Activated CD8-positive, alpha-beta memory T cell treated with anti-CD3 and anti-CD28 coated beads for 24 hours (primary cell): ENCODE measurements around the gene TESMIN.

Experiments
- DNase-seq: peaks from one replicate; pipeline ENCODE4 v3.0.0-alpha.2; 2020

Gene TESMIN

GRCh38 chr11:68680541-68681231 lies 70.6 kb downstream of the TESMIN start:
- DNase-seq, result no peak

- DNase-seq, result no peak
Observed at GRCh38 chr11:68678031-68678441, 73.3 kb downstream of the TESMIN start.

- no peak for DNase-seq
Observed at GRCh38 chr11:68677432-68677831, 73.9 kb downstream of the TESMIN start.

GRCh38 chr11:68674461-68674860 lies 76.9 kb downstream of the TESMIN start:
- DNase-seq, result no peak

GRCh38 chr11:68673991-68674390 lies 77.3 kb downstream of the TESMIN start:
- no peak for DNase-seq

- no peak for DNase-seq
Observed at GRCh38 chr11:68673306-68673945, 77.9 kb downstream of the TESMIN start.

- no peak for DNase-seq
Observed at GRCh38 chr11:68670208-68670992, 80.9 kb downstream of the TESMIN start.

GRCh38 chr11:68669301-68670090 lies 81.8 kb downstream of the TESMIN start:
- no peak for DNase-seq

- no peak for DNase-seq
Observed at GRCh38 chr11:68667511-68668500, 83.5 kb downstream of the TESMIN start.

- no peak for DNase-seq
Observed at GRCh38 chr11:68666849-68667248, 84.5 kb downstream of the TESMIN start.

GRCh38 chr11:68665436-68665835 lies 85.9 kb downstream of the TESMIN start:
- DNase-seq, result no peak

GRCh38 chr11:68664906-68665305 lies 86.4 kb downstream of the TESMIN start:
- DNase-seq, result no peak

GRCh38 chr11:68664141-68664540 lies 87.2 kb downstream of the TESMIN start:
- no peak for DNase-seq

GRCh38 chr11:68663482-68664010 lies 87.8 kb downstream of the TESMIN start:
- DNase-seq, result no peak

- DNase-seq, result no peak
Observed at GRCh38 chr11:68661697-68662603, 89.4 kb downstream of the TESMIN start.

GRCh38 chr11:68661014-68661413 lies 90.3 kb downstream of the TESMIN start:
- no peak for DNase-seq

- DNase-seq, result no peak
Observed at GRCh38 chr11:68660066-68660810, 91.1 kb downstream of the TESMIN start.

GRCh38 chr11:68659158-68659921 lies 92.0 kb downstream of the TESMIN start:
- no peak for DNase-seq

- DNase-seq, result no peak
Observed at GRCh38 chr11:68658661-68659060, 92.7 kb downstream of the TESMIN start.
